Measurements from ENCODE around the gene IL4R.

GRCh38 chr16:27318392-27319256 lies 4.8 kb downstream of the IL4R start:
- TF ChIP-seq POLR2A (IDR thresholded peaks at IDR 0.05) (no peak), CTCF (IDR thresholded peaks at IDR 0.05) (no peak)
